HK-2 (cell line): ENCODE results near the gene LENEP.

Source experiments
- DNase-seq: peaks from one replicate; pipeline ENCODE4 v3.0.0-alpha.2; 2018; ENCODE audit not compliant: unreplicated experiment

LENEP gene

GRCh38 chr1:154960446-154961136 is 32.8 kb upstream of the LENEP start:
- DNase-seq = no peak

GRCh38 chr1:154961207-154962155 is 31.9 kb upstream of the LENEP start, which contains the start of gene PYGO2:
TSS of gene PYGO2 (minus strand) at chr1:154961782. CDS start at chr1:154961576, 206 bp downstream.
- peak; percentile 83 for DNase-seq

DNA sequence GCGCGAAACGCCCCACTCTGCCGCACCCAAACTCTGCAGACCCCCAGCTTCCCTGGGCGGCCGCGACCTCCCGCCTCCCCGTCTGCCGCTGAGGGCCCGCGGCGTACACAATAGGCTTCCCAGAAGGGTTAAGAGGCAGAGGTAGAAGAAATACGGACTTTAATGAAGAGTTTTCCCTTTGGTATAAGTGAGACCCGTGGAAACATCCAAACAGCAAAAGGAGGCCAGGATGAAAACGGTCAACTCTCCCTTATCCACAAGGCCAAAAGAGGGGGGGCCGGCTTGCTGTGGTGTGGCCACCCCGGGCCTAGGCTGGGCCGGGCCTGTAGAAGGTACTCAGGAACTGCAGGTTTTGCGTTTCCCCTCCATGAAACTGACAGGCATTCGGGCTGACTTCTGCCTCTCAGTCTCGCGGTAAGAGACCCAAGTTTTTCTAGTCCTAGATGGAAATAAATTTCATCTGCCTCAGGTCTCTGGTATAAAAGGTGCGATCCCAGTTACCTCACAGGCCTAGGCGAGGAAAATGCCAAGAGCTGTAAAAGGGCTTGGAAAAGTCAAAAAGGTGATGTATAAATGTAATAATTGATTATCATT is 31.1 kb upstream of the LENEP start:
- DNase-seq = no peak

- DNase-seq = no peak
These were observed 30.5 kb upstream of the LENEP start for GRCh38 chr1:154962795-154963330.

DNA sequence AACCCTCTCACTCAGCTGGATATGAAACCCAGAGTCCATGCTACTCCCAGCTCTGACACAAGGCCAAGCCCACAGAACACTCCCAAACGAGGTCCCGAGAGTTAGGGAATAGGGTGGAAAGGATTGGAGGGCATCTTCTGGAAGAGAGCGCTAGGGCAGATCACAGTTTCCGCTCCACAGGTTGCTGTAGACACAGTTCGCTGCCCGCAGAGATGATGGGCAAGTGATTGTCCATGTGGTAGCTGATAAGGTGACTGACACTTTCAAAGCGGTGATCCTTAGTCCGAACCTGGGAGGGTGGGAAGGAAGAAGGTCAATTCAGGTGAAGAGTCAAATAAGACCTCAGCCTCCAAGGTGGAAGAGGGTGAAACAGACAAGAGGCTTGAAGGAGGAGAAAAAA is 29.7 kb upstream of the LENEP start:
- DNase-seq = no peak

DNA sequence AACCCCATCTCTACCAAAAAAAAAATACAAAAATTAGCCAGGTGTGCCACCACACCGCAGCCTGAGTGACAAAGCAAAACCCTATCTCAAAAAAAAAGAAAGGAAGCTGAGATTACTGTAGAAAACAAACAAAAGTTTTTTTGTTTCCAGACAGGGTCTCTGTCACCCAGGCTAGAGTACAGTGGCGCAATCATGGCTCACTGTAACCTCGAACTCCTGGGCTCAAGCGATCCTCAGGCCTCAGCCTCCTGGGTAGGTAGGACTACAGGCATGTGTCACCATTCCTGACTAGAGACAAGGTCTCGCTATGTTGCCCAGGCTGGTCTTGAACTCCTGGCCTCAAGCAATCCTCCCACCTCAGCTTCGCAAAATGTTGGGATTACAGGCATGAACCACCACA is 29.0 kb upstream of the LENEP start:
- DNase-seq = no peak

- DNase-seq = no peak
These were observed 27.3 kb upstream of the LENEP start for GRCh38 chr1:154966111-154966510.

- DNase-seq = no peak
These were observed 25.9 kb upstream of the LENEP start for GRCh38 chr1:154967331-154967950.

DNA sequence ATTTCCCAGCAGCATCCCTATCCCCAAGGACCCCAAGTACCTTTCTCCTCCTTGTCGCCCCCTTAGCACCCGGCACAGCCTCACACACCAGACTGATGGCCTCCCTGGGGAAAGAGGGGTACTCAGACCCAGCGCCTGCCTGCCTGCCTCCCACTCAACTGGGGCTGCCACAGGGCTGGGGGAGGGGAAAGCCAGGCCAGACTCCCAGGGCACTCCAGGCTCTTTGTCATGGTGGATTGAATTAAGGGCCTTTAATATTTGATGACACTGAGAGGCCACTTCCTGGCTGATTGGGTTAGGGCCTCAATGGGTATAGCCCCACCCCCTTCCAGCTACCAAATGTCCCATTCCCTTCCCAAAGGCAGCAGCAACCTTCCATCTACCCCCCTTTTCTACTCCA is 24.7 kb upstream of the LENEP start:
- no peak for DNase-seq

DNA sequence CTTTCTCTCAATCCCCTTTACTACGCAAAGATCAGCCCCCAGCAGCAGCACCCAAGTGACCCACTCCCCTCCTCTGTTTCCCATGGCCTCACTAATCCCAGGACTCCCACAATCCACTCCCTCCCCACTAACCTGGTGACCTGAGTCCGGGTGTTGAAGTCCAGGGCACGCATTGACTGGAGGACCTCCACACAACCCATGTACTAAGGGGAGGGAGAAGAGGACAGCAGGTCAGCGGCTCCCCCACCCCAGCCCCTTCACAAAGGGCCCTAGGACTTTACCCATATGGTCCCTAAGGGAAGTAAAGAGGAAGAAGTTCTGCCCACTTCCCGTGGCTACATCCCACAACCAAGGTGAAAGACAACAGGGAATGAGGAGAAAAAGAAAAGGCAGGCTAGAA is 24.1 kb upstream of the LENEP start:
- DNase-seq = no peak

DNA sequence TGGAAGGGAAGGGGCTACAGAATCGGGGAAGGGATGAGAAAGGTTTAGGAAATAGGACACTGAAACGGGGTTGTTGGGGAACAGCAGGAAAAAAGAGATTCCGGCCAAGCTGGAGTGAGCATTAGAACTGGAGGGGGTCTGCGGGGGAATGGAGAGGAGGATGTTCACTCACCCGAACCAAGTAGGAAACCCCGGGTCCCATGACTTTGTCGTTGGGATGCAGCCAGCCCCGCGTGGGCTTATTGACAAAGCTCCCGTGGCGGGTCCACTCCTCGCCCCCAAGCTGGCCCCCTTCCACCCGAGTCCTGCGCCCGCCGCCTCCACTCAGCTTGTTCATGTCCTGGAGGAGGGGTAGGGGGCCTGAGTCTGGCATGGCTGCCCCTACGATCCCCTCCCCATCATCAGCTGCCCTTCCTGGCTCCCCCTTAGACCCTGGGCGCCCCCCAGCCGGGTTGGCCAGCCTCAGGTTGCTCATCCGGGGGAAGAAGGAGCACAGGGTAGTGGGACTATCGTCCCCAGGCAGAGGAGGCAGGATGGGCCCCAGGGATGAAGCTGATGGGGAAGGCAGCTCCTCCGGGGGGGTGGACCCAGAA is 23.4 kb upstream of the LENEP start:
- DNase-seq = no peak

DNA sequence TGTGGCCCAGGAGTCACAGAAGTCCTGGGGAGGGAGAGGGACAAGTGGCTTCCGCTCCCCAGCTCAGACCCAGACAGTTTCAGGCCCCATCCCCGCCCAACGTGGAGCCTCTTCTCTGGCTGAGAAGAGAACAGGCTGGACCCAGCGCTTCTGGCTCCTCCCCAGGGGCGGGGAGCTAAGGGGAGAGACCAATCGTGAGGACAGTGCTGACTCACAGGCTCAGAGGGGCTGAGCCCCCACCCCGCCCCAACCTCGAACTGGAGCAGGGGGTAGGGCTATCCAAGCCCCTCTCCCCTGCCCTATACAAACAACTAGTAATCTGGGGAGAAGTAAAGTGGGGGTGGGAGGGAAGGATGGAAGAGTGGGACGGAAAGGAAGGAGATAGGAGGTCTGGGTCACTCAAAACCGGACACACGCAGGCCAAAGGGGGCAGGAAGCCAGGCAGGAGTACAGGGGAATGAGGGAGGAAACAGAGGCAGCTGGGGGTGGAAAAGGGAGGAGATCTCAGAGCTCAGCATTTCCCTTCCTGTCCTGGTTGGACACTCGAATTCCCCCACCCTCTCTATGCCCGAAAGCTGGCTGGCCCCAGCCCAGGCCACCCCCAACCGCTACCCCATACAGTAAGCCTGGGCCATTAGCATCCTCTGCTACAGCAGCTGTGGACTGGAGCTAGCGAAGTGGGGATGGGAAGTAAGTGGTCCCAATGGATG is 22.6 kb upstream of the LENEP start, which contains the start of gene SHC1:
TSS of gene SHC1 (minus strand) at position 117 of the 710 bp plus-strand sequence. CDS start 221 bp downstream, outside the sequence.
- DNase-seq = peak; percentile 92

DNA sequence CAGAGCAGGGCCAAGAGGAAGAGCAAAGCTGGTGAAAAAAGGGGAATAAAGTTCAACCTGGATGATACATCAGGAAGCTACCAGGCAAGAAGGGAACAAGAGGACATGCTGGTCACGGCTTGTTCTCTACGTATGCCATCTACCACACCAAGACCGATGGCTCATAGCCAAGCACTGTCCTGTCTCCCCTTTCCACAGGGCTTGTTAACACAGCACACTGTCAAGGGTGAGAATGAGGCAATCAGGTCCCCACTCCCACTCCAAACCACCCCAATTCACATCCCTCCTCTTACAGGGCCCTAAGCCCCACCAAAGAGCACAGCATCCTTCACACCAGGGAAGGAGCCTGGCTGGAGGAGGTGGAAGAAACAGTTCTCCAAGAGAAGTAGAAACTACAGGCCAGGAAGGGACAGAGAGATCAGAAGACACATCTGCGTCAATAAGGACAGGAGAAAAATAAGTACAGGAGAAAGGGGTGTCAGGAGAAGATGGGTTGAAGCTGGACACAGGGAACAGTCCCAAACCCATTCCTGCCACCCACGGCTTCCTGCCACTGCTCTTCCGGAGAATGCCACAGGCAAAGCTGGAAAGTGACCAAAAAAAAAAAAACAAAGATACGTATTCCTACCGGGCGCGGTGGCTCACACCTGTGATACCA is 21.9 kb upstream of the LENEP start:
- no peak for DNase-seq

- DNase-seq = no peak
These were observed 21.2 kb upstream of the LENEP start for GRCh38 chr1:154972213-154972516.

DNA sequence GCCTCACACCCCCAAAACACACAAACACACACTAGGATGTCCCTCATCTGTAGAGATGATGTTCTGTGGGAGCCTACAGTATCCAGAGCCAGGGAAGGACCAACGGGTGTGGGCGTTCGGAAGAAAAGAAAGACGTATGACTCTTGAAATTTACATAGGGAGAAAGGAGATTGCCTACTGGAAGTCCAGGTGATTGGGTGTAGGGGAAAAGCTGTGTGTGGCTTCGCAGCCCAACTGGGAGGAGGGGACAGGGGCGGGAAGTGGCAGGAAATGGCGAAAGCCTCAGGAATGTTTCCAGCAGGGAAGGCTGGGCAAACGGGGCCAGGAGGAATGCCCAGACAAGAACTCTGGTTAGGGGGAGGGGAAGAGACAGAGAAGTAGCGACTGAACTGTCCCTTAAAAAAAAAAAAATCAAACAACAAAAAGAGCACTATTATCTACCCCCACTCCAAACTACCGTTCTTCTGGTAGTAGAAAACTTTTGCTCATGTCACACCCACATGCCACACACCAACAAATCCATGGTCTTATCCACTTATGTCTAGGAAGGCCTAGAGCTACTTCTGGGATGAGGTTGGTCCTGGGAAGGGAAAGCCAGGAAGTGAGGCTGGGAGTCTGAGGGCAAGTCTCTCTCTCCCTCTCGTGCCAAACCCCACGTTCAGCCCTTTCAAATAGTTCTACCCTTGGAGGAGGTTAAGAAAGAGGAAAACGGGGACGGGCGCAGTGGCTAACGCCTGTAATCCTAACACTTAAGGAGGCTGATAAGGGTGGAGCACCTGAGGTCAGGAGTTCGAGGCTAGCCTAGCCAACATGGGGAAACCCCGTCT is 20.7 kb upstream of the LENEP start:
- DNase-seq = peak; percentile 94

GRCh38 chr1:154973344-154974101 is 19.9 kb upstream of the LENEP start:
- peak; percentile 97 for DNase-seq

- peak; percentile 96 for DNase-seq
These were observed 19.1 kb upstream of the LENEP start, which contains the start of gene CKS1B for GRCh38 chr1:154974102-154974807. TSS of gene CKS1B (plus strand) at chr1:154974681. CDS start at chr1:154974746, 65 bp downstream.
